IPS DF 4.7 (cell line): ENCODE measurements around the gene MCM3AP.

Source experiments
- DNase-seq: peaks from one replicate; pipeline ENCODE4 v3.0.0-alpha.2; 2013; ENCODE audit warnings: low spot score; ENCODE audit errors: extremely low read depth

The MCM3AP gene

GRCh38 chr21:46273341-46273740 lies 12.1 kb downstream of the MCM3AP start:
- no peak for DNase-seq

GRCh38 chr21:46269466-46269865 lies 15.9 kb downstream of the MCM3AP start:
- no peak for DNase-seq

- no peak for DNase-seq
Measured at GRCh38 chr21:46268371-46268770, 17.0 kb downstream of the MCM3AP start.

DNA sequence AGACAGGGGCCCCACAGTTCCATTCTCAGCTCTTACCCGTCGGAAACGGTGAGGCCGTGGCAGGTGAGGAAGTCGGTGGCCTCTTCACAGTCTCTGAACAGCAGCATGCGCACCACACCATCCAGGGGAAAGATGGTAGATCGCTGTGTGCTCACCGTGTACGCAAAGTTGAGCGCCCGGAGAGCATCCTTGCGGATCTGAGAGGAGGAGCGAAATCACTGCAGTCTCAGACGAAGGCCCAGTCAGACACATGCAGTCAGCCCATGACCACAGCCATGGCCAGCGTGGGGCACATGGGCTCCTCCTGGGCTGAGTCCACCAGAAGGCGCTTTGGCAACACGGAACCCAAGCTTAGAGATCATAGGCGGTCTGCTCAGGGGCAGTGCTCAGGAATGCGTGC lies 18.5 kb downstream of the MCM3AP start:
- no peak for DNase-seq

DNA sequence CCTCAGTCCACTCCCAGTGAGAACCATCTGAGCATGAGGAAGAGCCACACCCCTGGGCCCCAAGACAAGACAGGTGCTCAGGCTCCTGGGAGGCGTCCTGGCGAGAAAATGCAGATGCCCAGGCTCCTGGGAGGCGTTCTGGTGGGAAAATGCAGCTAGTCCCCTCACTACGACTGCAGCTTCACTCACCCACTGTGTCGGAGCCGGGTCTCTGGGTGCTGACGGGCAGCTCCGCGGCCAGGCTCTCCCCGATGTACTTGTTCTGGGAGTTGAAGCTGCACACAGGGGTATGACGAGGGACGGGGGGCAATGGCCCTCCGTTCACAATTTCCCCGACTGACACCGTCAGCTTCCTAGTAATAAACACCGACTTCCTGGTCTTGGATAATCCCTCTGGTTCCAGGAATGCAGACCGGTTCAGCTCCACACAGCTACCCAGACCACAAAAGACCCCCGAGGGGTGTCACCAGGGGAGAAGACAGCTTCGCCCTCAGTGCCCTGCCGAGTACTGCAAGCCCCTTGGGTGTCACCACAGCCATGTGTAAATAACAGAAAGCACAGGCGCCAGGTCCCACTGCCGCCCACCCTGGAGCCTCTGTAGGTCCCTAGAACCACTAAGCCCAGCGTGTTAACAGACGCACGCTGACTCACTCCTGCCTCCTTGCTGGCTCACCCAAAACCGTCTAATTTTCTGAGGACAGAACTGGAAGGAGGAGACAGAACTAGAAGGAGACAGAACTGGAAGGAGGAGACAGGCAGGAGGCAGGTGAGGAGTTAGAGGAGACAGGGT lies 19.5 kb downstream of the MCM3AP start:
- DNase-seq, result no peak

DNA sequence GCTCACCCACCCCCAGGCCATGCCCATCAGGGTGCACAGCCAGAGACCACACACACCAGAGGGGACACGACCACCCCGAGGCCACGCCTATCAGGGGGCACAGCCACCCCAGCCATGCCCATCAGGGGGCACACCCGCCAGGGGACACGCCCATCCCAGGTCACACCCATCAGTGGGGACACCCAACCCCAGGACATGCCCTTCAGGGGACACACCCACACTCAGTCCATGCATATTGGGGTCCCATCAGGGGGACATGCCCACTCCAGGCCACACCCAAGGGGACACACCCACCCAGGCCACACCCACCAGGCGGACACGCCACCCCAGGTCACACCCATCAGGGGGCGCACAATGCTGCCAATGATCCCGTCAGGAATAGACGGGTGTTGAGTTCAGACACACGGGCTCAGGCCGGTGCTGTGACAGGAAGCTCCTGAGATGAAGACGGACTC lies 20.7 kb downstream of the MCM3AP start:
- no peak for DNase-seq

- no peak for DNase-seq
Measured at GRCh38 chr21:46264046-46264689, 21.2 kb downstream of the MCM3AP start.

DNA sequence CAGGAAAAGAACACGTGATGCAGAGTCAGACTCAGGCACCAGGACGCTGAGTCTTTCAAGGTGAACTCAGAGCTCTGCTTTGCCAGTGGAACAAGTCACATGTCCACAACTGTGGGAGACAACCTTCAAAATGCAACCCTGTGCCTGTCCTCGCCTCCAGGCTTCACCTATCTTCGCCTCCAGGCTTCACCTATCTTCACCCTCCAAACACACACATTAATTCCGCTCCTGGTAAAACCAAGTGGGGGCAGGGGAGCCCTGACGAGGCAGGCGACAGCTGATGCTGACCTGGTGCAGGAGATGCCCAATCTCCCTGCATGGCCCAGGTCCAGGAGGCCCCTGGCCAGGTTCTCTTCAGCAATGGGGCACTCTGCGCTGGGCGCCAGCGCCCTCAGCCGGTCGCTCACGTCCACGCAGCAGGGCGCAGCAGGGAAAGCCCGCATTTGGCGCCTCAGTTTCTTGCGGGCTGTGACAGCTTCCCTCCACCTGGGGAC lies 28.9 kb downstream of the MCM3AP start:
- DNase-seq, result no peak

- no peak for DNase-seq
Measured at GRCh38 chr21:46255758-46256337, 29.6 kb downstream of the MCM3AP start.

- DNase-seq, result no peak
Measured at GRCh38 chr21:46255166-46255565, 30.2 kb downstream of the MCM3AP start.

DNA sequence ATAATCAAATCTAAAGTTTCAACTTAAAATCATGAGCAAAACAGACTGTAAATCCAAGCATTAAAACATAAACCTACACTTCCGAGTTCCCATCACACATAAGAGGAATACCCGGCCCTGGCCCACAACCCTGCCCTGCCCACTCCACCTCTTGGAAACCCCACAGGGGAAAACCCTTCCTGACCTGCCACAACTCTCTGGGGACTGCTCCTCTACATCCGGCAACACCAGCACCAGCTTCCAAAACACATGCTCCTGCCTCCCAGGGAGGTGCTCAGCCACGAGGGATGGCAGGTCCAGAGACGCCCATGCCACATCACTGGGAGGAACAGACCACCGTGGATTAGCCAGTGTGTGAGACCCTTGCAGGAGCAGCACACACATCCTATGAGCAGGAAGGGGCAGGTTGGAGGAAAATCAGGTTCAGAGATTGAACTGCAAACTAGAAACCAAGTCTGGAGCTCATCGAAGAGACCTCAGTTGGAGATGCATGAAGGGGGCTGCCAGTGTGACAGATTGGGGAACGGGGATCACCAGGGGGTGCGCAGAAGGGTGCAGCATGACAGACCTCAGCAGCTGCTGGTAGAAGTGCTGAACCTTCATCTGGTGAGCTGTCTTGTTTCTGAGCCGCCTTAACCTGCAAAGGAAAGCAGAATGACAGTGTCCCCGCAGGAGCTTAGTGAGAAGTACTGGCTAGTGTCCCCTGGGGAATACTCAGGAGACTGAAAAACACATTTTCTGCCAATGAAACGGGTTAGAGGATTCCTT lies 31.0 kb downstream of the MCM3AP start:
- no peak for DNase-seq

DNA sequence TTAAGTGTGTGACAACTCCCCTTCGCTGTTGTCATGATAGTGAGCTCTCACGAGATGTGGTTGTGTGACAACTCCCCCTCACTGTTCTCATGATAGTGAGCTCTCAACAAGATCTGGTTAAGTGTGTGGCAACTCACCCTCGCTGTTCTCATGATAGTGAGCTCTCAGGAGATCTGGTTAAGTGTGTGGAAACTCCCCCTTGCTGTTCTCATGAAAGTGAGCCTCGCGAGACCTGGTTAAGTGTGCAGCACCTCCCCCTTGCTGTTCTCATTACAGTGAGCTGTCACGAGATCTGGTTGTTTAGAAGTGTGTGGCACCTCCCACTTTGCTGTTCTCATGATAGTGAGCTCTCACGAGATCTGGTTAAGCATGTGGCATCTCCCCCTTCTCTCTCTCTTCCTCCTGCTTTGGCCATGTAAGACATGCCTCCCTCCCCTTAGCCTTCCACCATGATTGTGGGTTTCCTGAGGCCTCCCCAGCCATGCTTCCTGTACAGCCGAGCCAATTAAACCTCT lies 31.7 kb downstream of the MCM3AP start:
- no peak for DNase-seq

- DNase-seq, result no peak
Measured at GRCh38 chr21:46252840-46253239, 32.6 kb downstream of the MCM3AP start.

- no peak for DNase-seq
Measured at GRCh38 chr21:46250146-46250725, 35.2 kb downstream of the MCM3AP start.

GRCh38 chr21:46248827-46249226 lies 36.6 kb downstream of the MCM3AP start:
- DNase-seq, result no peak

- no peak for DNase-seq
Measured at GRCh38 chr21:46248422-46248782, 37.0 kb downstream of the MCM3AP start.

DNA sequence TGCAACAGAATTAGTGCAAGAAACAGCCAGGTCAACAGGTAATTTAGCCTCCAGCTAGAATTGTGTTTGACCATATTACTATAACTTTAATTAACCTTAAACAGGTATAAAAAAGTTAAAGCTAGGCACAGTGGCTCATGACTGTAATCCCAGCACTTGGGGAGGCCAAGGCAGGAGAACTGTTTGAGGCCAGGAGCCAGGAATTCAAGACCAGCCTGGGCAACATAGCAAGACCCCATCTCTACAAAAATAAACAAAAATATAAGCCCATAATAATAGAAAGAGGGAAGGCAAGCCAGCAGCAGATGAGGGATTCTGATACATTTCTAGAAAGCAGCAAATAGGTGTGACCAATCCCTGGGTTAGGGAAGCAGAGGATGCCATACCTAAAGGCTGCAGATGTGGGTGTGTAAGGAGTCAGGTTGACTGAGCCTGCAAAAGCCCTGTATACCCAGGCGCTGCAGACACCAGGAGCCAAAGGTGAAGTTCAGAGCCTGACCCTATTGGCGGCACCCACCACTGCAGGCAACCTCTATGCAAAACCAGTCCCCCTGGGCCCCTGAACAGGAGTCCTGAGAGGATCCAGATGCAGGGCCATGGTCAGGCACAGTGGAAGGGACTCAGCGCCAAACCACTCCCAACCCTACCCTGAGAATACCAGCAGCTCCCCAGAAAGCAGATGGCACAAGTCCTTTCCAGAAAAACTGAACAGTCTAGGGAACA lies 37.6 kb downstream of the MCM3AP start:
- DNase-seq, result no peak

DNA sequence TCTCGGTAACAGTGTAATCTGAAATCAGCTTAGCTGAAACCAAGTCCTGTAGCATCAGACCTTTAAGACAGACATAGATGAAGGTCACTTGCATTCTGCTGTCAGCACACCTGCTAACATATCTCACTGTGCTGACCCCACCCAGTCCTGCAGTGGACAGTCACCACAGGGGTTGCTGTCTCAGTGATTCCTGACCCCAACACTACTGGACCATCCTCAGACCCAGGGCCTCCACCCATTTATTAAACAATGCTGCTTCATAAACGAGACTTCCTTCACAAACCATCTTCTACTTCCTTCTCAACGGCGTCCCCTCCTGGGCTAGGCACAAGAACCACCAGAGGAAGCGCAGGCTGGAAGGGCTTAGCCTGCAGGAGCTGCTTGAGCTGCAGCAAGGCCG lies 39.1 kb downstream of the MCM3AP start:
- no peak for DNase-seq

GRCh38 chr21:46245213-46245915 lies 40.0 kb downstream of the MCM3AP start:
- DNase-seq, result no peak

DNA sequence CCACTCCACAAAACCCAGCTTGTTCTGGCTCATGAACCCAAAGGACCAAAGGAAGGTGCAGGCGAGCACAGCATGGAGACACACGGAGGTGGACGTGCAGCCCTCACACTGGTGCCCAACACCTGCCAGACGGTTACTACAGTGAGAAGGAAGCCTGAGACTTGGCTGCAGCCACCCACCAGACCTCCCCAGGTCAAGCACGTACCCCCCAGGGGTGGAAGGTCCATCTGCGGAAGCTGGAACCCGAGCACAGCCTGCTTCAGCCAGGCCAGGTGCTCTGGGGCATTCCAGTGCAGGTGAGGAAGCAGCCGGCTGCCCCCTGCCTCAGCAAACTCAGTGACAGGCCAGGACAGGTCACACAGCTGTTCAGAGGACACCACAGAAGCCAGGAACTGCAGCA lies 40.8 kb downstream of the MCM3AP start:
- no peak for DNase-seq
